Activated naive CD4-positive, alpha-beta T cell treated with anti-CD3 and anti-CD28 coated beads for 36 hours (primary cell): ENCODE measurements around the gene XRCC3. TPM values are rescaled to one million over a fixed set of nuclear protein-coding genes. Genes with fewer than 3 reads are reported as not detected.

Source experiments
- CTCF ChIA-PET: fragments of 350-600 bp; sonication (Branson Sonifier 250); formaldehyde crosslinking; loops from one replicate; lab custom pipeline; 2021; ENCODE audit warnings: antibody characterized with exemption; lab: Charles Lee
- DNase-seq: peaks from one replicate; pipeline ENCODE4 v3.0.0-alpha.2; 2020
- H3K27ac Mint-ChIP-seq: one replicate; pipeline ENCODE4 v1.8.0; 2021; ENCODE audit warnings: mild to moderate bottlenecking, mixed read lengths
- H3K27me3 Mint-ChIP-seq: one replicate; pipeline ENCODE4 v1.8.0; 2021; ENCODE audit warnings: low read depth, mixed read lengths
- H3K36me3 Mint-ChIP-seq: one replicate; pipeline ENCODE4 v1.8.0; 2021; ENCODE audit warnings: low read depth, mixed read lengths
- H3K4me1 Mint-ChIP-seq: one replicate; pipeline ENCODE4 v1.8.0; 2021; ENCODE audit warnings: low read depth, mixed read lengths
- H3K4me3 Mint-ChIP-seq: one replicate; pipeline ENCODE4 v1.8.0; 2021; ENCODE audit warnings: mild to moderate bottlenecking, moderate library complexity, mixed read lengths
- H3K9me3 Mint-ChIP-seq: one replicate; pipeline ENCODE4 v1.8.0; 2021; ENCODE audit warnings: mixed read lengths
- intact Hi-C: fragments of 100-400 bp; cut with micrococcal nuclease; formaldehyde crosslinking; loops from one replicate; pipeline ENCODE4 v1.15.1; 2023
- total RNA-seq, 2 experiments: library from RNA; stranded (reverse); gene quantifications; one replicate each; pipeline ENCODE4 v1.2.3, GENCODE V29; 2021

XRCC3 gene
- total RNA-seq, 2 experiments from 2014 or later, result 49.0 to 50.4 TPM

- no peaks in the 10 kb centered on the region for H3K9me3 Mint-ChIP-seq
- peaks cover 16% of the 10 kb centered on the region for H3K4me1 Mint-ChIP-seq
- H3K36me3 Mint-ChIP-seq, result peaks cover under 1% of the 10 kb centered on the region
- intact Hi-C loops, result no loop called here
- no peak overlapping the region for H3K27ac Mint-ChIP-seq
- H3K27me3 Mint-ChIP-seq, result no peaks in the 10 kb centered on the region
- no peak for DNase-seq
- CTCF ChIA-PET, result interaction anchor here (0.7 to 1.7 kb wide), 2 partner anchors 64 to 116 kb away, joined by 3 to 5 read pairs; no protein-coding TSS in a partner anchor
- H3K4me3 Mint-ChIP-seq, result no peak overlapping the region
Measured at GRCh38 chr14:103744621-103745395, 29.6 kb upstream of the XRCC3 start.

GRCh38 chr14:103743691-103744090, 28.4 kb upstream of the XRCC3 start:
- Mint-ChIP-seq H3K4me1 (peaks cover 9% of the 10 kb centered on the region), H3K9me3 (no peaks in the 10 kb centered on the region), H3K4me3 (no peak overlapping the region), H3K27me3 (no peaks in the 10 kb centered on the region), H3K27ac (no peak overlapping the region), H3K36me3 (peaks cover 3% of the 10 kb centered on the region)
- CTCF ChIA-PET, result interaction anchor here (1.7 kb wide), 1 partner anchor 65 kb away, joined by 5 read pairs; no protein-coding TSS in a partner anchor
- no peak for DNase-seq
- intact Hi-C loops, result no loop called here

- no peaks in the 10 kb centered on the region for H3K4me1 Mint-ChIP-seq
- no peak for DNase-seq
- no peak overlapping the region for H3K27ac Mint-ChIP-seq
- intact Hi-C loops, result no loop called here
- peaks cover 3% of the 10 kb centered on the region for H3K36me3 Mint-ChIP-seq
- CTCF ChIA-PET, result no interaction called here
- H3K9me3 Mint-ChIP-seq, result no peaks in the 10 kb centered on the region
- no peaks in the 10 kb centered on the region for H3K27me3 Mint-ChIP-seq
- no peak overlapping the region for H3K4me3 Mint-ChIP-seq
Measured at GRCh38 chr14:103742499-103743255, 27.4 kb upstream of the XRCC3 start.

GRCh38 chr14:103741876-103742275, 26.6 kb upstream of the XRCC3 start:
- CTCF ChIA-PET, result interaction anchor here (0.5 kb wide), 1 partner anchor 78 kb away, joined by 4 read pairs; no protein-coding TSS in a partner anchor
- DNase-seq, result no peak
- Mint-ChIP-seq H3K4me1 (no peaks in the 10 kb centered on the region), H3K4me3 (no peak overlapping the region), H3K9me3 (no peaks in the 10 kb centered on the region), H3K27me3 (no peaks in the 10 kb centered on the region), H3K27ac (no peak overlapping the region), H3K36me3 (peaks cover 3% of the 10 kb centered on the region)
- intact Hi-C loops, result no loop called here

GRCh38 chr14:103740991-103741689, 25.9 kb upstream of the XRCC3 start:
- H3K27me3 Mint-ChIP-seq, result no peaks in the 10 kb centered on the region
- no peak for DNase-seq
- peaks cover 3% of the 10 kb centered on the region for H3K36me3 Mint-ChIP-seq
- H3K4me1 Mint-ChIP-seq, result no peaks in the 10 kb centered on the region
- no peak overlapping the region for H3K4me3 Mint-ChIP-seq
- no peak overlapping the region for H3K27ac Mint-ChIP-seq
- intact Hi-C loops, result no loop called here
- H3K9me3 Mint-ChIP-seq, result no peaks in the 10 kb centered on the region
- CTCF ChIA-PET, result interaction anchor here (0.5 kb wide), 1 partner anchor 79 kb away, joined by 4 read pairs; no protein-coding TSS in a partner anchor

- CTCF ChIA-PET, result interaction anchor here (1.0 kb wide), 1 partner anchor 170 kb away, joined by 3 read pairs; no protein-coding TSS in a partner anchor
- Mint-ChIP-seq H3K27me3 (no peaks in the 10 kb centered on the region), H3K36me3 (peaks cover 3% of the 10 kb centered on the region), H3K4me1 (no peaks in the 10 kb centered on the region), H3K4me3 (no peak overlapping the region), H3K9me3 (no peaks in the 10 kb centered on the region), H3K27ac (no peak overlapping the region)
- DNase-seq, result no peak
- intact Hi-C loops, result no loop called here
Measured at GRCh38 chr14:103739793-103740501, 24.7 kb upstream of the XRCC3 start.

GRCh38 chr14:103739466-103739792, 24.2 kb upstream of the XRCC3 start:
- Mint-ChIP-seq H3K4me1 (no peaks in the 10 kb centered on the region), H3K36me3 (peaks cover 3% of the 10 kb centered on the region), H3K27me3 (no peaks in the 10 kb centered on the region), H3K4me3 (no peak overlapping the region), H3K9me3 (no peaks in the 10 kb centered on the region), H3K27ac (no peak overlapping the region)
- CTCF ChIA-PET, result interaction anchor here (1.0 kb wide), 1 partner anchor 171 kb away, joined by 3 read pairs; no protein-coding TSS in a partner anchor
- DNase-seq, result no peak
- intact Hi-C loops, result no loop called here

GRCh38 chr14:103738701-103739451, 23.6 kb upstream of the XRCC3 start:
- intact Hi-C loops, result no loop called here
- CTCF ChIA-PET, result interaction anchor here (0.5 to 0.7 kb wide), 2 partner anchors 86 to 397 kb away, joined by 3 to 4 read pairs; no protein-coding TSS in a partner anchor
- Mint-ChIP-seq H3K27ac (no peak overlapping the region), H3K27me3 (no peaks in the 10 kb centered on the region), H3K9me3 (no peaks in the 10 kb centered on the region), H3K36me3 (peaks cover 3% of the 10 kb centered on the region), H3K4me3 (no peak overlapping the region), H3K4me1 (no peaks in the 10 kb centered on the region)
- no peak for DNase-seq

GRCh38 chr14:103738166-103738565, 22.9 kb upstream of the XRCC3 start:
- Mint-ChIP-seq H3K9me3 (no peaks in the 10 kb centered on the region), H3K27me3 (no peaks in the 10 kb centered on the region), H3K36me3 (peaks cover 3% of the 10 kb centered on the region), H3K27ac (no peak overlapping the region), H3K4me1 (no peaks in the 10 kb centered on the region), H3K4me3 (no peak overlapping the region)
- CTCF ChIA-PET, result interaction anchor here (0.5 to 0.7 kb wide), 3 partner anchors 22 to 396 kb away, joined by 3 to 4 read pairs (median 4); no protein-coding TSS in a partner anchor
- intact Hi-C loops, result no loop called here
- DNase-seq, result no peak

GRCh38 chr14:103737432-103738045, 22.3 kb upstream of the XRCC3 start:
- no peaks in the 10 kb centered on the region for H3K4me1 Mint-ChIP-seq
- intact Hi-C loops, result no loop called here
- no peak for DNase-seq
- H3K27ac Mint-ChIP-seq, result no peak overlapping the region
- peaks cover 3% of the 10 kb centered on the region for H3K36me3 Mint-ChIP-seq
- no peaks in the 10 kb centered on the region for H3K9me3 Mint-ChIP-seq
- no peaks in the 10 kb centered on the region for H3K27me3 Mint-ChIP-seq
- CTCF ChIA-PET, result no interaction called here
- no peak overlapping the region for H3K4me3 Mint-ChIP-seq
